GM12878 (cell line): Measurements from ENCODE around the gene EPGN. TPM values are rescaled to one million over a fixed set of nuclear protein-coding genes. Genes with fewer than 3 reads are reported as not detected.

Source experiments
- ATAC-seq: fragments of 200-7000 bp; cut with Tn5 transposase; 3 replicates; pipeline ENCODE4 v1.9.1; 2020; ENCODE audit warnings: mild to moderate bottlenecking, moderate library complexity
- BruUV-seq: library from RNA; stranded (reverse); fragments of 400-500 nt; replicated peaks from 2 replicates; lab custom pipeline; 2021; lab: Mats Ljungman, UMichigan
- CTCF ChIA-PET: fragments of 300-600 bp; sonication (Branson Sonifier 250); formaldehyde crosslinking; extraction: SDS; loops from one replicate; lab custom pipeline; 2021; ENCODE audit warnings: inconsistent platforms; lab: Yijun Ruan, JAX
- POLR2A ChIA-PET: fragments of 350-600 bp; formaldehyde crosslinking; extraction: SDS; loops from one replicate; lab custom pipeline; 2021; ENCODE audit warnings: inconsistent platforms; lab: Charles Lee
- RAD21 ChIA-PET: fragments of 300-600 bp; sonication (Branson Sonifier 250); formaldehyde crosslinking; loops from one replicate; lab custom pipeline; 2023; ENCODE audit warnings: antibody characterized with exemption; ENCODE audit not compliant: unreplicated experiment; lab: Charles Lee
- SMC1A ChIA-PET: fragments of 300-600 bp; sonication (Branson Sonifier 250); formaldehyde crosslinking; loops from one replicate; lab custom pipeline; 2023; ENCODE audit not compliant: unreplicated experiment, uncharacterized antibody; lab: Charles Lee
- DNase-seq: peaks from one replicate; pipeline ENCODE4 v3.0.0-alpha.2; 2011; ENCODE audit warnings: low read depth, low spot score
- FAIRE-seq: peaks from 3 replicates; lab custom pipeline; 2011; peaks lifted over from hg19 to GRCh38; lab: Jason Lieb, UNC
- H2AFZ ChIP-seq: 2 replicates; pipeline ENCODE4 v1.6.0; 2011; ENCODE audit warnings: low read depth, low read length, control low read depth; ENCODE audit not compliant: control insufficient read depth
- H3K27ac ChIP-seq: 2 replicates; pipeline ENCODE4 v1.5.1; 2011; ENCODE audit warnings: control low read depth; ENCODE audit not compliant: control insufficient read depth, insufficient read depth
- H3K27me3 ChIP-seq, 2 experiments: replicated peaks in 1 of 2; 2 replicates each; pipeline versions ENCODE4 v1.6.0 to v1.6.1; 2011; ENCODE audit warnings: low read length in 1 of 2; ENCODE audit not compliant: control insufficient read depth in 2 of 2, insufficient read depth in 2 of 2
- H3K36me3 ChIP-seq, 2 experiments: 2 replicates each; pipeline ENCODE4 v1.5.1; 2011; ENCODE audit warnings: low read length in 1 of 2; ENCODE audit not compliant: control insufficient read depth in 2 of 2, insufficient read depth in 2 of 2
- H3K4me1 ChIP-seq: 2 replicates; pipeline ENCODE4 v1.6.1; 2011; ENCODE audit warnings: mild to moderate bottlenecking, low read length, moderate library complexity, mixed read lengths; ENCODE audit not compliant: control insufficient read depth, insufficient read depth
- H3K4me2 ChIP-seq: 2 replicates; pipeline ENCODE4 v1.6.0; 2011; ENCODE audit warnings: control low read depth; ENCODE audit not compliant: control insufficient read depth, insufficient read depth
- H3K4me3 ChIP-seq: fragments of 200-600 bp; sonication (generic); 2 replicates; pipeline ENCODE4 v1.5.1; 2016
- H3K79me2 ChIP-seq: 2 replicates; pipeline ENCODE4 v1.6.0; 2011; ENCODE audit warnings: low read length; ENCODE audit not compliant: control insufficient read depth, insufficient read depth
- H3K9ac ChIP-seq: 2 replicates; pipeline ENCODE4 v1.8.0; 2011; ENCODE audit warnings: low read length, control low read depth, mixed read lengths; ENCODE audit not compliant: control insufficient read depth, insufficient read depth
- H3K9me3 ChIP-seq: replicated peaks from 3 replicates; pipeline ENCODE4 v1.5.1; 2011; ENCODE audit warnings: mild to moderate bottlenecking, low read length; ENCODE audit not compliant: control insufficient read depth, insufficient read depth
- H4K20me1 ChIP-seq: 2 replicates; pipeline ENCODE4 v1.6.0; 2011; ENCODE audit not compliant: control insufficient read depth, insufficient read depth
- HSF1 ChIP-seq: fragments of 150-350 bp; IDR thresholded peaks from 2 replicates; pipeline ENCODE4 v1.6.1; 2014; ENCODE audit warnings: mild to moderate bottlenecking, low read depth, low read length
- IKZF1 ChIP-seq: fragments of 450-650 bp; conservative IDR thresholded peaks from 2 replicates; pipeline ENCODE4 v1.6.1; 2017; ENCODE audit warnings: antibody characterized with exemption, mild to moderate bottlenecking
- MTA2 ChIP-seq: fragments of 450-650 bp; IDR thresholded peaks from 2 replicates; pipeline ENCODE4 v1.6.1; 2016; ENCODE audit warnings: low read depth, mild to moderate bottlenecking, moderate library complexity
- NFIC ChIP-seq: IDR thresholded peaks from 2 replicates; pipeline ENCODE4 v1.6.1; 2012; ENCODE audit warnings: low read depth, mild to moderate bottlenecking, inconsistent platforms, low read length, moderate library complexity
- NFXL1 ChIP-seq: fragments of 450-650 bp; IDR thresholded peaks from 2 replicates; pipeline ENCODE4 v1.6.1; 2017; ENCODE audit warnings: antibody characterized with exemption, mild to moderate bottlenecking, borderline replicate concordance
- POLR2A ChIP-seq: IDR thresholded peaks from 2 replicates; pipeline ENCODE4 v1.6.1; 2011; ENCODE audit warnings: low read depth, mild to moderate bottlenecking, low read length
- POLR2AphosphoS5 ChIP-seq: IDR thresholded peaks from 2 replicates; pipeline ENCODE4 v1.6.1; 2011; ENCODE audit warnings: mild to moderate bottlenecking, low read length, inconsistent platforms
- REST ChIP-seq: IDR thresholded peaks from 2 replicates; pipeline ENCODE4 v1.6.1; 2012; ENCODE audit warnings: mild to moderate bottlenecking, low read depth, low read length
- SIN3A ChIP-seq: IDR thresholded peaks from 2 replicates; pipeline ENCODE4 v1.6.1; 2012; ENCODE audit warnings: low read depth, low read length, improper control_type of control experiment
- TARDBP ChIP-seq: IDR thresholded peaks from 2 replicates; pipeline ENCODE4 v1.6.1; 2016; ENCODE audit warnings: borderline replicate concordance
- ZBTB33 ChIP-seq: fragments of 450-650 bp; IDR thresholded peaks from 2 replicates; pipeline ENCODE4 v1.6.1; 2017; ENCODE audit warnings: mild to moderate bottlenecking
- ZNF384 ChIP-seq: IDR thresholded peaks from 2 replicates; pipeline ENCODE4 v1.6.1; 2012; ENCODE audit warnings: low read depth, mild to moderate bottlenecking, low read length, improper control_type of control experiment, borderline replicate concordance
- WGBS: methylation state at CpG from one replicate; pipeline ENCODE4 v1.1.6; 2016; ENCODE audit warnings: low lambda C conversion rate; ENCODE audit not compliant: insufficient replicate concordance, insufficient coverage; ENCODE audit errors: missing lambda C conversion rate; 5-methylcytosine and 5-hydroxymethylcytosine counted together
- in situ Hi-C: fragments of 300-500 bp; cut with MboI; formaldehyde crosslinking; loops from 9 replicates; pipeline ENCODE4 v1.14.3; 2018; ENCODE audit warnings: mixed read lengths
- intact Hi-C: fragments of 100-400 bp; cut with micrococcal nuclease; formaldehyde crosslinking; loops from one replicate; pipeline ENCODE4 v1.14.2; 2022; ENCODE audit not compliant: unreplicated experiment
- polyA plus RNA-seq, 11 experiments: library from polyadenylated mRNA; depleted of rRNA in 4 of 11; unstranded in 6 of 11; stranded (reverse) in 5 of 11; fragments of >200 nt; fragmentation: Nextera tagmentation in 4 of 11; fragmentation: Illumina TruSeq in 1 of 11; extraction: Ambion mirVana in 4 of 11; extraction: Trizol in 1 of 11; gene quantifications; 1 replicate in 1 of 11; 2 replicates in 10 of 11; pipeline versions ENCODE4 v1.2.1 to v1.2.3, GENCODE V29; 2011 to 2016; ENCODE audit warnings: inconsistent platforms in 2 of 11, missing spikeins in 2 of 11, low read depth in 1 of 11
- total RNA-seq, 4 experiments: library from RNA; depleted of rRNA in 3 of 4; stranded (reverse); fragments of >200 nt in 3 of 4; fragmentation: Illumina TruSeq in 1 of 4; extraction: Trizol in 1 of 4; gene quantifications; 2 replicates each; pipeline versions ENCODE4 v1.2.1 to v1.2.3, GENCODE V29; 2013 to 2021

The EPGN gene
- total and polyA plus RNA-seq, 10 of the 15 experiments (the other 5 are each of a cell fraction or from before 2014, with no cell fraction given), result 0.06 to 0.54 (median 0.28) TPM; not detected in 6

DNA sequence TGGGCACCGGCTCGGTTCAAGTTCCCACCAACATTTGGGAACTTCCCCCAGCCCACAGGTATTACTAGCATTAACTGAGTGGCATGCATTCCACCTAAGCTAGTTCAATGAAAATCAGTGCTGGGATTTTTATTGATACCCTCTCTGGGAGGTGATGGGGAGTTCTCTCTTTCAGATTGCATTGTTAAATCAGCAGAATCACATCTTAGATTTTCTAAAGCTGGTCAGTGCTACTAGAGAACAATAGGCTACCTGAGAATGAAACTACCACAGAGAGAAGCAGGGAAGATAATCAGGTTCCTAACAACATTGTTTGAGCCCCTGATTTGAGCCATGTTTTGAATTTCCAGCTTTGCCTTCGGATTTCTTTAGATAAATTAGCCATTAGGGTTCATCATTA, 16.0 kb downstream of the EPGN start:
- POLR2A ChIA-PET, result no interaction called here

More for the DNA sequence above, 16.0 kb downstream of the EPGN start:
- no peak for DNase-seq
- Histone ChIP-seq H3K9me3 (no peaks in the 10 kb centered on the region), H2AFZ (no peak overlapping the region), H3K9ac (no peak overlapping the region), H3K27ac (no peak overlapping the region), H3K27me3 (peaks cover 0 to 3% of the 10 kb centered on the region in 2 experiments; a peak in 1 of 4 replicates), H3K79me2 (no peaks in the 10 kb centered on the region), H3K36me3 (no peaks in the 10 kb centered on the region), H4K20me1 (no peaks in the 10 kb centered on the region), H3K4me3 (no peak overlapping the region), H3K4me1 (no peaks in the 10 kb centered on the region), H3K4me2 (no peak overlapping the region)
- CTCF ChIA-PET, result interaction anchor here (1.0 to 1.5 kb wide), 3 partner anchors 46 to 351 kb away, joined by 3 to 4 read pairs (median 4); no protein-coding TSS in a partner anchor
- ATAC-seq, result no peak
- 35% methylated on average over 3 of the region's 3 CpGs for WGBS
- in situ Hi-C loops, result loop anchor here (5.0 kb wide), 1 partner anchor 348 kb away; no protein-coding TSS in a partner anchor
- SMC1A ChIA-PET, result interaction anchor here (1.4 kb wide), 1 partner anchor 14 kb away, joined by 6 read pairs; no protein-coding TSS in a partner anchor
- no peak for FAIRE-seq
- RAD21 ChIA-PET, result no interaction called here
- TF ChIP-seq TARDBP, result no peak
- no peak for TF ChIP-seq IKZF1
- no peak for TF ChIP-seq HSF1
- no peak for TF ChIP-seq SIN3A
- no peak for TF ChIP-seq REST
- TF ChIP-seq NFIC, result no peak
- no peak for TF ChIP-seq POLR2AphosphoS5
- TF ChIP-seq POLR2A, result no peak
- no peak for TF ChIP-seq NFXL1
- TF ChIP-seq ZBTB33, result no peak
- no peak for TF ChIP-seq MTA2
- TF ChIP-seq ZNF384, result no peak
- intact Hi-C loops, result no loop called here
- no TSS peak for BruUV-seq
